Calu3 (cell line): ENCODE results near the gene GMDS. TPM values are rescaled to one million over a fixed set of nuclear protein-coding genes. Genes with fewer than 3 reads are reported as not detected.
"Not testable (repeated sequence)": the region's sequence is repeated elsewhere in the genome, so short reads cannot be mapped to it uniquely, and the experiment has no call there.

Experiments
- BruUV-seq: library from RNA; stranded (reverse); fragments of 400-500 nt; replicated peaks from 2 replicates; lab custom pipeline; 2021; lab: Mats Ljungman, UMichigan
- CTCF ChIA-PET: fragments of 300-600 bp; sonication (Branson Sonifier 250); formaldehyde crosslinking; loops from one replicate; lab custom pipeline; 2022; ENCODE audit warnings: antibody characterized with exemption; lab: Charles Lee
- DNase-seq: peaks from one replicate; pipeline ENCODE4 v3.0.0; 2022
- H3K27ac Mint-ChIP-seq: one replicate; pipeline ENCODE4 v1.8.0; 2022; ENCODE audit warnings: mixed read lengths; ENCODE audit not compliant: unreplicated experiment
- H3K27me3 Mint-ChIP-seq: one replicate; pipeline ENCODE4 v1.8.0; 2022; ENCODE audit warnings: mixed read lengths; ENCODE audit not compliant: unreplicated experiment
- H3K36me3 Mint-ChIP-seq: one replicate; pipeline ENCODE4 v1.8.0; 2022; ENCODE audit warnings: mild to moderate bottlenecking, moderate library complexity, mixed read lengths; ENCODE audit not compliant: insufficient read depth, unreplicated experiment
- H3K4me1 Mint-ChIP-seq: one replicate; pipeline ENCODE4 v1.8.0; 2022; ENCODE audit warnings: mild to moderate bottlenecking, low read depth, mixed read lengths; ENCODE audit not compliant: unreplicated experiment
- H3K4me3 Mint-ChIP-seq: one replicate; pipeline ENCODE4 v1.8.0; 2022; ENCODE audit warnings: mild to moderate bottlenecking, low read depth, moderate library complexity, mixed read lengths; ENCODE audit not compliant: unreplicated experiment
- H3K9me3 Mint-ChIP-seq: one replicate; pipeline ENCODE4 v1.8.0; 2022; ENCODE audit warnings: low read depth, mixed read lengths; ENCODE audit not compliant: unreplicated experiment
- intact Hi-C: fragments of 100-400 bp; cut with micrococcal nuclease; formaldehyde crosslinking; loops from one replicate; pipeline ENCODE4 v1.10.0; 2022; ENCODE audit not compliant: unreplicated experiment
- total RNA-seq: library from RNA; stranded (reverse); gene quantifications from 2 replicates; pipeline ENCODE4 v1.2.3, GENCODE V29; 2022
- TF ChIP-seq, protein P1 (sequence below): fragments of 200-600 bp; IDR thresholded peaks from one replicate; pipeline ENCODE4 v1.8.0; 2022; ENCODE audit warnings: antibody characterized with exemption; ENCODE audit not compliant: unreplicated experiment

The GMDS gene
- total RNA-seq, 1 experiment from 2014 or later = 58.2 TPM

GRCh38 chr6:1672379-1672778, 573.0 kb downstream of the GMDS start:
- no peak for DNase-seq
- Mint-ChIP-seq H3K4me1 (no peaks in the 10 kb centered on the region), H3K36me3 (no peaks in the 10 kb centered on the region), H3K4me3 (no peak overlapping the region), H3K27ac (no peak overlapping the region), H3K9me3 (peaks cover 2% of the 10 kb centered on the region), H3K27me3 (no peaks in the 10 kb centered on the region)
- TF ChIP-seq, protein P1, sequence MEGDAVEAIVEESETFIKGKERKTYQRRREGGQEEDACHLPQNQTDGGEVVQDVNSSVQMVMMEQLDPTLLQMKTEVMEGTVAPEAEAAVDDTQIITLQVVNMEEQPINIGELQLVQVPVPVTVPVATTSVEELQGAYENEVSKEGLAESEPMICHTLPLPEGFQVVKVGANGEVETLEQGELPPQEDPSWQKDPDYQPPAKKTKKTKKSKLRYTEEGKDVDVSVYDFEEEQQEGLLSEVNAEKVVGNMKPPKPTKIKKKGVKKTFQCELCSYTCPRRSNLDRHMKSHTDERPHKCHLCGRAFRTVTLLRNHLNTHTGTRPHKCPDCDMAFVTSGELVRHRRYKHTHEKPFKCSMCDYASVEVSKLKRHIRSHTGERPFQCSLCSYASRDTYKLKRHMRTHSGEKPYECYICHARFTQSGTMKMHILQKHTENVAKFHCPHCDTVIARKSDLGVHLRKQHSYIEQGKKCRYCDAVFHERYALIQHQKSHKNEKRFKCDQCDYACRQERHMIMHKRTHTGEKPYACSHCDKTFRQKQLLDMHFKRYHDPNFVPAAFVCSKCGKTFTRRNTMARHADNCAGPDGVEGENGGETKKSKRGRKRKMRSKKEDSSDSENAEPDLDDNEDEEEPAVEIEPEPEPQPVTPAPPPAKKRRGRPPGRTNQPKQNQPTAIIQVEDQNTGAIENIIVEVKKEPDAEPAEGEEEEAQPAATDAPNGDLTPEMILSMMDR = no peak
- BruUV-seq = no TSS peak
- intact Hi-C loops = no loop called here
- CTCF ChIA-PET = no interaction called here

- no peaks in the 10 kb centered on the region for H3K4me1 Mint-ChIP-seq
- CTCF ChIA-PET = interaction anchor here (0.7 kb wide), 1 partner anchor 20 kb away, joined by 6 read pairs; no protein-coding TSS in a partner anchor
- H3K4me3 Mint-ChIP-seq = no peak overlapping the region
- no peaks in the 10 kb centered on the region for H3K36me3 Mint-ChIP-seq
- intact Hi-C loops = no loop called here
- no peak for DNase-seq
- TF ChIP-seq, protein P1 = no peak
- no peak overlapping the region for H3K27ac Mint-ChIP-seq
- H3K9me3 Mint-ChIP-seq = peaks cover 2% of the 10 kb centered on the region
- H3K27me3 Mint-ChIP-seq = no peaks in the 10 kb centered on the region
- no TSS peak for BruUV-seq
Observed at GRCh38 chr6:1670711-1671462, 574.5 kb downstream of the GMDS start.

DNA sequence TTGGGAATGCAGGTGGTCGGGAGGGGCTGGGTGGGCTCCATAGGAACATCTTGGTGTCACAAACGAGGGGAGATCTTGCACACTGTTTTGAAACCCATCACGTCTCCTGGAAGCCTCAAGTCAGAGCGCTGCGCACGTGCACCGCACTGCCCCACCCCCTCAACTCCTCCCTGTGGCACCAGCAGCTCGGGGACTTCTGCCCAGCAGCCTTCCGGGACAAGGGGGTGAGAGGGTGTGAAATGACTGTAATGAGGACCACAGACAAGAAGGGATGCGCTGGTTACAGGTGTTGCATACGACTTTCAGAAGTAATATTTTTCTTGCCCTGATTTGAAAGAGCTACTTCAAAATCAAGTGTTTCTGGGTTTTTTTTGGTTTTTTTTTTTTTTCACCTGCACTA, 575.4 kb downstream of the GMDS start:
- DNase-seq = no peak
- H3K27ac Mint-ChIP-seq = no peak overlapping the region
- peaks cover 2% of the 10 kb centered on the region for H3K9me3 Mint-ChIP-seq
- TF ChIP-seq, protein P1 = no peak
- no peaks in the 10 kb centered on the region for H3K27me3 Mint-ChIP-seq
- no peaks in the 10 kb centered on the region for H3K4me1 Mint-ChIP-seq
- no peak overlapping the region for H3K4me3 Mint-ChIP-seq
- intact Hi-C loops = no loop called here
- BruUV-seq = no TSS peak
- no peaks in the 10 kb centered on the region for H3K36me3 Mint-ChIP-seq
- CTCF ChIA-PET = interaction anchor here (0.7 kb wide), 1 partner anchor 19 kb away, joined by 6 read pairs; no protein-coding TSS in a partner anchor

GRCh38 chr6:1668456-1668855, 576.9 kb downstream of the GMDS start:
- H3K36me3 Mint-ChIP-seq, H3K27me3 Mint-ChIP-seq, H3K4me1 Mint-ChIP-seq, H3K27ac Mint-ChIP-seq, BruUV-seq, intact Hi-C loops, CTCF ChIA-PET, H3K9me3 Mint-ChIP-seq, DNase-seq, H3K4me3 Mint-ChIP-seq: not testable (repeated sequence)

DNA sequence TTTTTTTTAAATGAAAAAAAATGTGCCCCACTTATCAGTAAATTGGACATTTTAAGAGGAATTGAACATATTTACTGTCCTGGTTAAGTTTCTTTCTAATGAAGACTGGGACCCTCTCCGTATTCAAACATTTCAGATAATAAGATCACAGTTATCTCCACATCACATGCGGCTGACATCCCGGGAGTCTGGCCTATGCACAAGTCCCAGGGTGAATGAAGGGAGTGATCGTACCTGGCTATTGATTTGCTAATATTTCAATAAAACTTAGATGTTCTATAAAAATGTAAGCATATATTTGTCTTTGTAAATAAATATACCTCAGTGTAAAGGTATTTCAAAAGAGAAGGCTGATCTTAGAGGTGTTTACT, 577.6 kb downstream of the GMDS start:
- no TSS peak for BruUV-seq
- Mint-ChIP-seq H3K4me1 (no peaks in the 10 kb centered on the region), H3K9me3 (no peaks in the 10 kb centered on the region), H3K4me3 (no peak overlapping the region), H3K27me3 (no peaks in the 10 kb centered on the region), H3K27ac (no peak overlapping the region), H3K36me3 (no peaks in the 10 kb centered on the region)
- TF ChIP-seq, protein P1 = no peak
- CTCF ChIA-PET = interaction anchor here (0.5 kb wide), 1 partner anchor 1224 kb away, joined by 5 read pairs; no protein-coding TSS in a partner anchor
- DNase-seq = no peak
- intact Hi-C loops = no loop called here
